Activated T-cell treated with anti-CD3 and anti-CD28 coated beads, Interleukin-2, amount 50 U/mL, for 4 hours (primary cell): Measurements from ENCODE around the gene NUDT2. TPM values are rescaled to one million over a fixed set of nuclear protein-coding genes. Genes with fewer than 3 reads are reported as not detected.
A peak's percentile ranks its signal among the peaks of the same experiment; 100 is the strongest.
"Not testable (repeated sequence)": the region's sequence is repeated elsewhere in the genome, so short reads cannot be mapped to it uniquely, and the experiment has no call there.

Source experiments
- ATAC-seq, 2 donors: fragments of 200-7000 bp; cut with Tn5 transposase; one replicate each; pipeline ENCODE4 v1.10.0; 2021
- DNase-seq: peaks from one replicate; pipeline ENCODE4 v3.0.0-alpha.2; 2020
- H3K27me3 Mint-ChIP-seq: one replicate; pipeline ENCODE4 v1.8.0; 2021; ENCODE audit warnings: low read depth, mixed read lengths
- H3K36me3 Mint-ChIP-seq: one replicate; pipeline ENCODE4 v1.8.0; 2022; ENCODE audit warnings: mixed read lengths; ENCODE audit not compliant: insufficient read depth
- H3K4me1 Mint-ChIP-seq: one replicate; pipeline ENCODE4 v1.8.0; 2021; ENCODE audit warnings: low read depth, mixed read lengths
- H3K4me3 Mint-ChIP-seq: one replicate; pipeline ENCODE4 v1.8.0; 2021; ENCODE audit warnings: mild to moderate bottlenecking, moderate library complexity, mixed read lengths
- H3K9me3 Mint-ChIP-seq: one replicate; pipeline ENCODE4 v1.8.0; 2021; ENCODE audit warnings: mixed read lengths
- total RNA-seq, 3 donors: library from RNA; stranded (reverse); gene quantifications; one replicate each; pipeline ENCODE4 v1.2.1, GENCODE V29; 2021

Gene NUDT2
- 10 to 100 TPM; 23.5 to 27.9 (median 25.9) TPM for total RNA-seq

- no peaks in the 10 kb centered on the region for H3K9me3 Mint-ChIP-seq
- H3K4me1 Mint-ChIP-seq = peaks cover 24% of the 10 kb centered on the region
- no peaks in the 10 kb centered on the region for H3K36me3 Mint-ChIP-seq
- peak within 1 kb of the TSS; percentile 92 for H3K4me3 Mint-ChIP-seq
- DNase-seq (peak; percentile 90), ATAC-seq (peak; percentile 96)
- no peaks in the 10 kb centered on the region for H3K27me3 Mint-ChIP-seq
Observed at GRCh38 chr9:34328987-34329832, at the start of gene NUDT2, which contains the start of gene KIF24. NUDT2 (plus strand) TSS chr9:34329569; CDS start chr9:34339040, 9,471 bp downstream. KIF24 (minus strand) TSS chr9:34329268; CDS start chr9:34311346, 17,922 bp downstream.

DNA sequence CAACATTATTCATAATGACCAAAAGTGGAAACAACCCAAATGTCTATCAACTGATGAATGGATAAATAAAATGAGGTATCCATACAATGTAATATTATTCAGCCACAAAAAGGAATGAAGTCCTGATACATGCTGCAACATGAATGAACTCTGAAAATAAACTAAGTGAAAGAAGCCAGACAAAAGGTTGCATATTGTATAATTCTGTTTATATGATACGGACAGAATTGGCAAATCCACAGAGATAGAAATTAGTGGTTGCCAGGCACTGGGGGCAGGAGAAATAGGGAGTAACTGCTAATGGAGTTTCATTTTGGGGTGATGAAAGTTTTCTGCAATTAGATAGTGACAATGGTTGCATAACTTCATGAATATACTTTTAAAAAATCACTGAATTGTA lies 47.3 kb upstream of the NUDT2 start:
- DNase-seq = no peak
- Mint-ChIP-seq H3K4me1 (peaks cover 5% of the 10 kb centered on the region), H3K27me3 (no peaks in the 10 kb centered on the region), H3K4me3 (no peak overlapping the region), H3K36me3 (no peaks in the 10 kb centered on the region), H3K9me3 (no peaks in the 10 kb centered on the region)
- no peak for ATAC-seq

- ATAC-seq (no peak), DNase-seq (no peak)
- Mint-ChIP-seq H3K27me3 (no peaks in the 10 kb centered on the region), H3K9me3 (no peaks in the 10 kb centered on the region), H3K4me1 (no peaks in the 10 kb centered on the region), H3K36me3 (no peaks in the 10 kb centered on the region), H3K4me3 (no peak overlapping the region)
Observed at GRCh38 chr9:34289159-34289558, 40.2 kb upstream of the NUDT2 start.

DNA sequence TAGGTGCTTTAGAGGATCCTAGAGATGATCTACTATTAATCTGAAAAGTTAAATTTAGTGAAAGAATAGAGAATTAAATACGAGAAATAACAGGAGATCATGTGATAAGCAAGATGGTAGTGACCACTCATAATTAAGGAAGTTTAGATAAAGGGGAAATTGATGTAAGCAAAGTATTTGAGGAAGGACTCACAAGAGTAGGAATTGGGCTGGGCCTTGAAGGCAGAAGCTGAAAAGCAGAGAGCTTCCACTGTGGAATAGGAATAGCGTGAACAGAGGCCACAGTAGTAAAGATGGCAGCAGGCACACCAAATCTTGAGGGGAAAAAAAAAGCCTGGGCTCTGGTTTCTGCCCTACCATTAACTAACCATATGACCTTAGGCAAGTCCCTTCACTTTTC lies 38.3 kb upstream of the NUDT2 start:
- DNase-seq (no peak), ATAC-seq (no peak)
- no peaks in the 10 kb centered on the region for H3K36me3 Mint-ChIP-seq
- H3K27me3 Mint-ChIP-seq = no peaks in the 10 kb centered on the region
- H3K4me1 Mint-ChIP-seq = no peaks in the 10 kb centered on the region
- no peaks in the 10 kb centered on the region for H3K9me3 Mint-ChIP-seq
- H3K4me3 Mint-ChIP-seq = no peak overlapping the region

GRCh38 chr9:34291423-34291822 lies 37.9 kb upstream of the NUDT2 start:
- DNase-seq (no peak), ATAC-seq (no peak)
- Mint-ChIP-seq H3K4me3 (no peak overlapping the region), H3K36me3 (no peaks in the 10 kb centered on the region), H3K4me1 (no peaks in the 10 kb centered on the region), H3K27me3 (no peaks in the 10 kb centered on the region), H3K9me3 (no peaks in the 10 kb centered on the region)

- Mint-ChIP-seq H3K27me3 (no peaks in the 10 kb centered on the region), H3K4me3 (no peak overlapping the region), H3K9me3 (no peaks in the 10 kb centered on the region), H3K36me3 (no peaks in the 10 kb centered on the region), H3K4me1 (no peaks in the 10 kb centered on the region)
- ATAC-seq (no peak), DNase-seq (no peak)
Observed at GRCh38 chr9:34292552-34292951, 36.8 kb upstream of the NUDT2 start.

- H3K27me3 Mint-ChIP-seq, H3K4me3 Mint-ChIP-seq, ATAC-seq, H3K36me3 Mint-ChIP-seq, DNase-seq, H3K9me3 Mint-ChIP-seq, H3K4me1 Mint-ChIP-seq: not testable (repeated sequence)
Observed at GRCh38 chr9:34301064-34301463, 28.3 kb upstream of the NUDT2 start.

DNA sequence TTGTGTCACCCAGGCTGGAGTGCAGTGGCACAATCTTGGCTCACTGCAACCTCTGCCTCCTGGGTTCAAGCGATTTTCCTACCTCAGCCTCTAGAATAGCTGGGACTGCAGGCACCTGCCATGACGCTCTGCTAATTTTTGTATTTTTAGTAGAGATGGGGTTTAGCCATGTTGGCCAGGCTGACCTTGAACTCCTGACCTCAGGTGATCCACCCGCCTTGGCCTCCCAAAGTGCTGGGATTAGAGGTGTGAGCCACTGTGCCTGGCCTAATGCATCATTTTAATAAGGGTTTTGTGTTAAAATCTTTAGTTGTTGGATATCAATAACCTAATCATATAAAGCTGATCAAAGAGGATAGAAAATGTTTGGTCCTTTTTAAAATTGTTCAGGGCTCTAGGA lies 21.1 kb upstream of the NUDT2 start:
- not testable (repeated sequence) for H3K9me3 Mint-ChIP-seq, ATAC-seq, DNase-seq, H3K36me3 Mint-ChIP-seq, H3K4me1 Mint-ChIP-seq, H3K4me3 Mint-ChIP-seq, H3K27me3 Mint-ChIP-seq

DNA sequence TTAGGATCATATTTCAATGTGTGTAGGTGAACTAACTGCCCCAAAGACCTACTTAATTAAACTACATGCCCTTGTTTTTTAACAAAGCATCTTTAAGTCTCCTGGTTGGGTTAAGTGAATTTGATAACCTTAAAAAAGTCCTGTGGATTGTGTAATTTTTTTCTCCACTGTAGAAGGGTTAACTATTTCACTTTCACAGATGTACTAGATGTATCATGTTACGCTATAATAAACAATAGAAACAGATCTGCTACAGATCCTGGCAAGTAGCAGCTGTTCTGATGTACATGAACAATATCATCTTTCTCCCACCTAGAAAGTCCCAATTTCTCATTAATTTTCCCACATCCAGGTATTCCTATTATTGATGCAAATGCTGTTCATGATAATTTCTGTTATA lies 19.2 kb upstream of the NUDT2 start:
- Mint-ChIP-seq H3K36me3 (no peaks in the 10 kb centered on the region), H3K4me3 (no peak overlapping the region), H3K27me3 (no peaks in the 10 kb centered on the region), H3K9me3 (no peaks in the 10 kb centered on the region), H3K4me1 (no peaks in the 10 kb centered on the region)
- DNase-seq = no peak
- ATAC-seq = no peak

DNA sequence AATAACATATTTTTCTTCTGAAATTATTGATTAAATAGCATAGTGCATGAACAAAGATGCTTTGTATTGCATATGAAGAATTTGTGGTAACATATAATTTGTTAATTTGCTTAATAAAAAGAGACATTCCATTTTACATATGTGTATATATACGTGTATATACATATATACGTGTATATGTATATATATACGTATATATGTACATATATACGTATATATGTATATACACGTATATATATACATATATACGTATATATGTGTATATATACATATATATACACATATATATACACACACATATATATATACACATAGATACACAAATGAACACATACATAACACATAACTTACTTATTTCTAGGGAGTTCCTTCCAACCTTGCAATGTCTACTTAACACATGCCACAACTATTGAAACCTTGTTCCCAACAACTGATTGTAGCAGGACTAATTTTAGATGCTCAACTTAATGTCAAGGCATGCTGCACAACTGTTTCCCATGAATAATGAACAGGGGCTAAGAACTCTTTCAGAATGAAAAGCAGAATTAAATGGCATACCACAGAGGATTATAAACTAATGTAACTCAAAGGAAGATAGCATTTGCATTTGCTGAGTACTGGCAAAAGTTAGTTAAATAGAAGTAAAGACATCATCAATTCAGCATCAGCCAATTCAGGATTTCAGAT lies 17.7 kb upstream of the NUDT2 start:
- H3K4me3 Mint-ChIP-seq = no peak overlapping the region

DNA sequence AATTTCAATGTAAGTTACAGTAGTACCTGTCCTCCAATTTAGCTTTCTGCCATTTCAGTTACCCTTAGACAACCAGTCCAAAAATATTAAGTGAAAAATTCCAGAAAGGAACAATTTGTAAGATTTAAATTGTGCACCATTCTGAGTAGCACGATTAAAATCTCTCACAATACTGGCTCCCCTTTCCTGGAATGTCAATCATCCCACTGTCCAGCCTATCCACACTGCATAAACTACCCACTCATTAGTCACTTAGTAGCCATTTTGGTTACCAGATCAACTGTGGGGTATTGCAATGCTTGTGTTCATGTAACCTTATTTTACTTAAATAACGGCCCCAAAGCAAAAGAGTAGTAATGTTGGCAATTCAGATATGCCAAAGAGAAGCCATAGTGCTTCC lies 11.9 kb upstream of the NUDT2 start:
- no peaks in the 10 kb centered on the region for H3K9me3 Mint-ChIP-seq
- no peak for ATAC-seq
- no peak overlapping the region for H3K4me3 Mint-ChIP-seq
- H3K36me3 Mint-ChIP-seq = no peaks in the 10 kb centered on the region
- no peaks in the 10 kb centered on the region for H3K4me1 Mint-ChIP-seq
- H3K27me3 Mint-ChIP-seq = no peaks in the 10 kb centered on the region
- DNase-seq = no peak

More for the DNA sequence above, 17.7 kb upstream of the NUDT2 start:
- Mint-ChIP-seq H3K4me1 (no peaks in the 10 kb centered on the region), H3K9me3 (no peaks in the 10 kb centered on the region), H3K27me3 (no peaks in the 10 kb centered on the region), H3K36me3 (no peaks in the 10 kb centered on the region)
- DNase-seq (no peak), ATAC-seq (no peak)

GRCh38 chr9:34318163-34318790 lies 11.1 kb upstream of the NUDT2 start:
- Mint-ChIP-seq H3K9me3 (no peaks in the 10 kb centered on the region), H3K36me3 (no peaks in the 10 kb centered on the region), H3K4me1 (no peaks in the 10 kb centered on the region), H3K4me3 (no peak overlapping the region), H3K27me3 (no peaks in the 10 kb centered on the region)
- ATAC-seq (no peak), DNase-seq (no peak)

- Mint-ChIP-seq H3K27me3 (no peaks in the 10 kb centered on the region), H3K4me1 (no peaks in the 10 kb centered on the region), H3K36me3 (no peaks in the 10 kb centered on the region), H3K4me3 (no peak overlapping the region), H3K9me3 (no peaks in the 10 kb centered on the region)
- ATAC-seq (no peak), DNase-seq (no peak)
Observed at GRCh38 chr9:34321451-34321850, 7.9 kb upstream of the NUDT2 start.

GRCh38 chr9:34322899-34323591 lies 6.3 kb upstream of the NUDT2 start:
- H3K4me3 Mint-ChIP-seq = no peak overlapping the region
- H3K36me3 Mint-ChIP-seq = no peaks in the 10 kb centered on the region
- ATAC-seq (no peak), DNase-seq (no peak)
- peaks cover 3% of the 10 kb centered on the region for H3K4me1 Mint-ChIP-seq
- no peaks in the 10 kb centered on the region for H3K9me3 Mint-ChIP-seq
- no peaks in the 10 kb centered on the region for H3K27me3 Mint-ChIP-seq
